ENCODE measurements around the gene OIT3.
"Not testable (repeated sequence)": the region's sequence is repeated elsewhere in the genome, so short reads cannot be mapped to it uniquely, and the experiment has no call there.

Gene OIT3

DNA sequence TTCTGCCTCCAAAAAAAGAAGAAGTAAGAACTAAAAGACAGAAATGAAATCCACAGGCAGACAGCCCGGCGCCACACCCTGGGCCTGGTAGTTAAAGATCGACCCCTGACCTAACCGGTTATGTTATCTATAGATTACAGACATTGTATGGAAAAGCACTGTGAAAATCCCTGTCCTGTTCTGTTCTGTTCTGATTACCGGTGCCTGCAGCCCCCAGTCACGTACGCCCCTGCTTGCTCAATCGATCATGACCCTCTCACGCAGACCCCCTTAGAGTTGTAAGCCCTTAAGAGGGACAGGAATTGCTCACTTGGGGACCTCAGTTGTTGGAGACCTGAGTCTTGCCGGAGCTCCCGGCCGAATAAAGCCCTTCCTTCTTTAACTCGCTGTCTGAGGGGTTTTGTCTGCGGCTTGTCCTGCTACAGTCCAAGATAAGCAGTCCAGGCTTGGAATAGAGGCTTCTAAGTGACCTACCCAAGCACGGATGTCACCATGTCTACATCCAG lies 10.5 kb downstream of the OIT3 start:
- DNase-seq (ENCODE audit: low read depth), result not testable (repeated sequence)

DNA sequence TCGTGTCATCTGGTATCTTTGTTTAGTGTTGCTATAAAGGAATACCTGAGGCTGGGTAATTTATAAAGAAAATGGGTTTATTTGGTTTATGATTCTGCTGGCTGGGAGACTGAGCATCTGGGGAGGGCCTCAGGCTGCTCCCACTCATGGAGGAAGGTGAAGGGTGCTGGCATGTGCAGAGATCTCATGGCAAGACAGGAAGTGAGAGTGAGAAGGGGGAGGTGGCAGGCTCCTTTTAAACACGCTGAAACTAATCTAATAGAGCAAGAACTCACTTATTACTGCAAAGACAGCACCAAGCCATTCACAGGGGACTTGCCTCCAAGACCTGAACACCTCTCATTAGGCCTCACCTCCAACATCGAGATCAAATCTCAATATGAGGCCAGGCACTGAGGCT lies 11.3 kb downstream of the OIT3 start:
- no peak for DNase-seq (ENCODE audit: low read depth)

DNA sequence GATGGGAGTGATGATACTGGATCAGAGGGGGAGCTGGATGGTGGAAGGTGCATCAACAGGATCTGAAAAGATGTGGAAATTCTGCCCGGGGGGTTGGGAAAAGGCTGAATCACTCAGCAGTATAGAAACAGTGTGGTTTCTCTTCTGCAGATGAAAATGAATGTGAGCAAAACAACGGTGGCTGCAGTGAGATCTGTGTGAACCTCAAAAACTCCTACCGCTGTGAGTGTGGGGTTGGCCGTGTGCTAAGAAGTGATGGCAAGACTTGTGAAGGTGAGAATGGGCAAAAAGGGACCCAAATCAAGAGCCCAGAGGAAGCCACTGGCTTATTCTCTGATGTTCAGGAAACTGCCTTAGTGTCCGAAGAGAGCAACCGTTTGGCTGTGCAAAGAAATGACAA lies 12.9 kb downstream of the OIT3 start:
- DNase-seq (ENCODE audit: low read depth), result no peak

DNA sequence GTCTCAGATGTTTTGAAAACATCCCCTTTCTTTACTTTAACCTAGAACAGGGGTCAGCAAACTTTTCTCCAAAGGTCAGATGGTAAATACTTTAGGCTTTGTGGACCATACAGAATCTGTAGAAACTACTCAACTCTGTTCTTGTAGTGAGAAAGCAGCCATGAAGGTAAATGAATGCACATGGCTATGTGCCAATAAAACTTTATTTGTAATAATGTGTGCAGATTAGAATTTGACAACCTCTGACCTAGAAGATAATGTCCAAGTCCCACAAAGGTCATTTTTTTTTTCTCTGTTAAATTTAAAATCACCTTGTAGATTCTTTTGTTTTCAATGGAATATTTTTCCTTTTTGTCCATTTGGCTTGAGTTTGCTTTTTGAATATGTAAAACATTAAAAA lies 17.2 kb downstream of the OIT3 start:
- no peak for DNase-seq (ENCODE audit: low read depth)

DNA sequence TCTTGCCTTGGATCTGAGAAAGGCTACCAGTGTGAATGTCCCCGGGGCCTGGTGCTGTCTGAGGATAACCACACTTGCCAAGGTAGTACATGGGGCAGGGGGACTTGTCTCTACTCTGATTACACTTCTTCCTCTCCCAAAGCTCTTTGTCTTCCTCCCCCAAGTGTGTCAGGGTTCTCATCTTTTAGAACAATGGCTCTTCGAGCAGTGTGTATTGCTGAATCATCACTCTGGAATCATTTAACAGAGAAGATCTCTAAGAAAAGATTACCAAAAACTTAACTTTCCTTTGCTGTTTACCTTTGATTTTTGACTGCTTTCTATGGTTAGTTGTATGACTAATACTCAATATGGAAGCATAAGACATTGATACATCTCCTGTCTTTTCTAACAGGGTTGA lies 18.2 kb downstream of the OIT3 start:
- no peak for DNase-seq (ENCODE audit: low read depth)

DNA sequence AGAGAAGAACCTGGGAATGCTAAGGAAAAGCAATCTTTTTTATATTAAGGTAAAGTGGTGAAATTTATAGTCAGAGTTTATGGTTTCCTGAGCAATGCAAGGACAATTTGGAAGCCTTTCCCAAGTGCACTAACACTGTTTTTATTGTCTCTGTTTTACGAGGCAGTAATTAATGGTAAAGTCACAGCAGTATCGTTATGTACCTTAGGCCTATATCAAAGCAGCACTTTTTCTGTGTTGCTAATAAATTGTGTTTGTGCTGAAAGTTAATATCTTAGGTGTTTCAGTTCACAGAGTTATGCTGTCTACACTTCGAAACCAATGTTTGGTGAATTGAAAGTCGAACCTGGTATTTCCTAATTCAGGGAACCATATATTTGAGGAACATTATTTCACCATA lies 19.2 kb downstream of the OIT3 start:
- no peak for DNase-seq (ENCODE audit: low read depth)

DNA sequence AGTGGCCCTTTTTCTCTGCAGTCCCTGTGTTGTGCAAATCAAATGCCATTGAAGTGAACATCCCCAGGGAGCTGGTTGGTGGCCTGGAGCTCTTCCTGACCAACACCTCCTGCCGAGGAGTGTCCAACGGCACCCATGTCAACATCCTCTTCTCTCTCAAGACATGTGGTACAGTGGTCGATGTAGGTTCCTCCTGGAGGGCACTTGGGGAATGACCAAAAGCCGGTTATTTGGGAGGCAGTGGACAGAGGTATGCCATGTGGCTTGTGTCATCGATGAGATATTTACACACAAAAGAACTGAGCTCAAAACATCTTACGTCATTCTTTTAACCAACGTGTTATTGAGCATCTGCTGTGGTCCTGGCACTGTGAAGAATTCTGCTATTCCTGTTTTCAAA lies 19.7 kb downstream of the OIT3 start:
- DNase-seq (ENCODE audit: low read depth), result no peak

DNA sequence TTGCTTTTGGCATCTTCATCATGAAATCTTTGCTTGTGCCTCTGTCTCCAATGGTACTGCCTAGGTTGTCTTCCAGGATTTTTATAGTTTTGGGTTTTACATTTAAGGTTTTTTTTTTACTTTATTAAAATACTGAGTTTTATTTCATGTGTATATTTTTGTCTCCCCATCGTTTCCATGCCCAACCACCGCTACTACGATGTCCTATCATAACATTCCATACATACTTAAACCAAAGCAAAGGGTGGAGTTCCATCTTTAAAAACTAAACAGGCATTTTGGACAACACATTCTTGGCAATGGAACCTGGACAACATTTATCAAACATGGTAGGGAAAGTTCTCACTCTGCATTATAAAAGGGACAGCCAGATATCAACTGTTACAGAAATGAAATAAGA lies 23.7 kb downstream of the OIT3 start:
- DNase-seq (ENCODE audit: low read depth), result not testable (repeated sequence)

DNA sequence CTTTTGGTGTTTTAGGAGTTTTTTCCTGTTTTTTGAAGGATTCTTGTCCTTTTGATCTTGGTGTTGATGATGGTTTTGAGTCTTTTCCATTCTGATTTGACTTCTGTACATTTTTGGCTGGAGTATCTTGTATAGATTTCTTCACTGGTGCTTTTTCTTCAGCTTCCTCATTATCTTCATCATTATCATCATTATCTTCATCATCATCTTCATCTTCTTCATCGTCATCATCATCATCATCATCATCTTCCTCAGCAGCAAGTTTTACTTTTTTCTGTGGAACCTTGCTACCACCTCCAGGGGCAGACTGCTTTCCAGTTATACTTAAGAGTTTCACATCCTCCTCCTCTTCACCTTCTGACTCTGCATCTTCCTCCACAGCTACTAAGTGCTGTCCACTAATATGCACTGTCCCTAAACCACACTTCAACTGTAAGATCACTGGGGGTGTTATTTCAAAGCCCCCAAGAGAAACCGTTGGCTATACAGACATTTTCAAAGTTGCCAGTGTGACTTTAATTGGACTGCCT lies 24.3 kb downstream of the OIT3 start:
- not testable (repeated sequence) for DNase-seq (ENCODE audit: low read depth)

DNA sequence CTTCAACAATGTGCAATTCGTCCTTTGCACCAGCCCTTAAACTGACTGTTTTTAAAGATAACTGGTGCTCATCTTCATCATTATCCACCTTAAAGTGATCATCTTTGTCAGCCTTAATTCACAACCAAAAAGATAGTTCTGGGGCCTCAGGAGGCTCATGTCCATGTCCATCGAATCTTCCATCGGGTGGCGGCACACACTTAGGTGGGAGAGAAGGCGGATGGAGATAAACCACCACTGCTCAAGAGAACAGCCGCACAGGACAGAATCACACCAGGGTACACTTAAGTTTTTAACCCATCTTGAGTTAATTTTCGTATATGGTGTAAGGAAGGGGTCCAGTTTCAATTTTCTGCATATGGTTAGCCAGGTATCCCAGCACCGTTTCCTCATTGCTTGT lies 24.8 kb downstream of the OIT3 start:
- no peak for DNase-seq (ENCODE audit: low read depth)

DNA sequence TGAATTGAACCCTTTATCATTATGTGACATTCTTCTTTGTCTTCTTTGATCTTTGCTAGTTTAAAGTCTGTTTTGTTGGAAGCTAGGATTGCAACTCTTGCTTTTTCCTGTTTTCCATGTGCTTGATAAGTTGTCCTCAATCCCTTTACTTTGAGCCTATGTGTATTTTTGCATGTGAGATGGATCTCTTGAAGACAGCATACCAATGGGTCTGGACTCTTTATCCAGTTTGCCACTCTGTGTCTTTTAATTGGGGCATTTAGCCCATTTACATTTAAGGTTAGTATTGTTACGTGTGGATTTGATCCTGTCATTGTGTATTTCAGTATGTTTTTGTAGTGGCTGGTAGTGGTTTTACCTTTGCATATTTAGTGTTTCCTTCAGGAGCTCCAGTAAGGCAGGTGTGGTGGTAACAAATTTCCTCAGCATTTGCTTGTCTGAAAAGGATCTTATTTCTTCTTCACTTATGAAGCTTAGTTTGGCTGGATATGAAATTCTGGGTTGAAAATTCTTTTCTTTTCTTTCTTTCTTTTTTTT lies 27.7 kb downstream of the OIT3 start:
- not testable (repeated sequence) for DNase-seq (ENCODE audit: low read depth)

DNA sequence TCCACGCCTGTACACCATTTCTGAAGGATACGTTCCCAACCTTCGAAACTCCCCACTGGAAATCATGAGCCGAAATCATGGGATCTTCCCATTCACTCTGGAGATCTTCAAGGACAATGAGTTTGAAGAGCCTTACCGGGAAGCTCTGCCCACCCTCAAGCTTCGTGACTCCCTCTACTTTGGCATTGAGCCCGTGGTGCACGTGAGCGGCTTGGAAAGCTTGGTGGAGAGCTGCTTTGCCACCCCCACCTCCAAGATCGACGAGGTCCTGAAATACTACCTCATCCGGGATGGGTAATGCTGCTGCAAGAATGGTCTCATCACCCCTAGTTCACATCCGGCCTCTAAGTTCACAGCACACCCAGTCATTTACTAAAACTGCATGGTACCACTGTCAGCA lies 30.8 kb downstream of the OIT3 start:
- no peak for DNase-seq (ENCODE audit: low read depth)

DNA sequence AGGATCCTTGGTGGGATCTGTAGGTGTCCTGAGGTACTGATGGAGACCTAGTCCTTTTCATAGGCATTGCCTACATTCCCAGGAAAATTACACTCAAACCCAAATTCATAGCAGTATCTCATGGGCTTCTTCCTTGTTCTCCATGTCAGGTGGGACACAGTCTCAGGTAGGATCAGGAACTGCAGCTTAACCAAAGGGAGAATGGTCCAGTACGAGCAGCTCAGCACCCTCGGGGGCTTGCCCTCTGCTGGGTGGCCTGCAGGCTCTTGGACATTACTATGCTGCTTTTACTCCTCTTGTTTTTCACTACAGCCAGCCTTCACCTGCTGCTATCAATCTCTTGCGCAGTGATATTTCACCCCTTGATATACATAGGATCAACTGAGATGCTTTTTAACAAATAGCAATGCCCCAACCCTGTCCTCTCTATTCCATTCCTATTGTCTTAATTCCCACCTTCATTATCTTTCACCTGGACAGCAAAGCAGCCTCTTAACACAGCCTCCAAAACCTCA lies 32.5 kb downstream of the OIT3 start:
- no peak for DNase-seq (ENCODE audit: low read depth)

DNA sequence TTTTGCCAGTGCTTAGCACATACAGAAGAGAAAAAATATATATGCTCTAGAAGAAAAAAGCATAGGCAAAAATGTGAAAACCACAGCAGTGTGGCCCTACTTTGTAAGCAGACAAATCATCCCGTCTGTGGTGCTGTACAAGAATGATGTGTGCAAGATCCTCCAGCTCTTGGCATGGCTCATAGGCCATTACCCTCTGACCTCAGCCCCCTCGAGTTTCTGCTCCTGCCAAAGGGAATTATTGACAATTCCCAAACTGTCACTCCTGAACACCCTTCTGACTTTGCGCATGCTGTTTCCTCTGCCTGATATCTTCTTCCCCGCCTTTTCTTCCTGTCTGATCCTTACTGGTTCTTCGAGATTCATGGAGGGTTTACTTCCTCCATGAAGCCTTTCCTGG lies 33.9 kb downstream of the OIT3 start:
- DNase-seq (ENCODE audit: low read depth), result no peak

DNA sequence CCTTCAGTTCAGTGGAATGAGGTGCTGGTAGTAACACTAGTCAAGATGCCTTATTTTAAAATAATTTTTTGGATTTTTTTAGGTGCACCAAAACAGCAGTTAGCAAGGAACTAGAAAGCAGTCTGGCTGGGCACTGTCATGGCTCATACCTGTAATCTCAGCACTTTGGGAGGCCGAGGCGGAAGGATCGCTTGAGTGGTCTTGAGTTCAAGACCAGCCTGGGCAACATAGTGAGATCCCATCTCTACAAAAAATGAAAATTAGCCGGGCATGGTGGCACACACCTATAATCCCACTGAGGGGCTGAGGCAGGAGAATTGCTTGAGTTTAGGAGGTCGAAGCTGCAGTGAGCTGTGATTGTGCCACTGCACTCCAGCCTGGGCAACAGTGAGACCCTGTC lies 35.3 kb downstream of the OIT3 start:
- DNase-seq (ENCODE audit: low read depth), result no peak

DNA sequence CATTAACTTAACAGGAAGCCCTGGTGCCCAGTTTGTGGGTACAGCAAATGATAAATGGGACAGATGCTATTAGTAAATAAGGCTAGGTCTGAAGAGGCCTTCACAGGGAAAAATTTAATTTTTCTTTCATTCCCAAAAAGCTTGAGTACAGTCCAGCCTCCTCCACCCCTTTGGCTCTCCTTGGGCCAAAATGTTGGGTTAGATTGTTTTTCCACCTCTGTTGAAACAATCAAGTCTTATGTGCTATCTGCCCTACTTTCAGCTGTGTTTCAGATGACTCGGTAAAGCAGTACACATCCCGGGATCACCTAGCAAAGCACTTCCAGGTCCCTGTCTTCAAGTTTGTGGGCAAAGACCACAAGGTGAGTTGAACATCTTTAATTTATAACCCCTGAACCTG lies 36.7 kb downstream of the OIT3 start:
- DNase-seq (ENCODE audit: low read depth), result no peak

DNA sequence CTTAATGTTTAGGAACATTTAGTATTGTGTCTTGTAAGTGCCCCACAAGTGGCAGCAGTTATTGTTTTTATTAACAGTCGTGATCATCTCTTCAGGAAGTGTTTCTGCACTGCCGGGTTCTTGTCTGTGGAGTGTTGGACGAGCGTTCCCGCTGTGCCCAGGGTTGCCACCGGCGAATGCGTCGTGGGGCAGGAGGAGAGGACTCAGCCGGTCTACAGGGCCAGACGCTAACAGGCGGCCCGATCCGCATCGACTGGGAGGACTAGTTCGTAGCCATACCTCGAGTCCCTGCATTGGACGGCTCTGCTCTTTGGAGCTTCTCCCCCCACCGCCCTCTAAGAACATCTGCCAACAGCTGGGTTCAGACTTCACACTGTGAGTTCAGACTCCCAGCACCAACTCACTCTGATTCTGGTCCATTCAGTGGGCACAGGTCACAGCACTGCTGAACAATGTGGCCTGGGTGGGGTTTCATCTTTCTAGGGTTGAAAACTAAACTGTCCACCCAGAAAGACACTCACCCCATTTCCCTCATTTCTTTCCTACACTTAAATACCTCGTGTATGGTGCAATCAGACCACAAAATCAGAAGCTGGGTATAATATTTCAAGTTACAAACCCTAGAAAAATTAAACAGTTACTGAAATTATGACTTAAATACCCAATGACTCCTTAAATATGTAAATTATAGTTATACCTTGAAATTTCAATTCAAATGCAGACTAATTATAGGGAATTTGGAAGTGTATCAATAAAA lies 38.9 kb downstream of the OIT3 start:
- no peak for DNase-seq (ENCODE audit: low read depth)

DNA sequence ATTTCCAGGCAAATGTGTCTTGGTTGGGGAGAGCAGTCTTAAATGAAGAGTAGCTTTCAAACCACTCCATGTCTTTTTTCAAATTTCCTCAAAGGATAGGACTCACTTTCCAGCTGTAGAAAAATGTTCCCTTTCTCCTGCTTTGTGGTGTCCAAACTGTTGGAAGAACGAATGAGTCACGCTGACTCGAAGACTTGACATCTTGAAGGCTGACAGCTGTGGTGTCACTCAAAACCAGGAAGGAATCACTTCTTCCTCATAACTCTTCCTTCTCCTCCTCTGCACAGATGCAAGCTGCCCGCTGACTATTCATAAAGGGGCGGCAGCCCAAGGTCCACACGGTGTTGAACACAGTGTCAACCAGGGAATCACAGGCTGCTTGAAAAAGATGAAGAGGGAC lies 41.8 kb downstream of the OIT3 start:
- DNase-seq (ENCODE audit: low read depth), result no peak

DNA sequence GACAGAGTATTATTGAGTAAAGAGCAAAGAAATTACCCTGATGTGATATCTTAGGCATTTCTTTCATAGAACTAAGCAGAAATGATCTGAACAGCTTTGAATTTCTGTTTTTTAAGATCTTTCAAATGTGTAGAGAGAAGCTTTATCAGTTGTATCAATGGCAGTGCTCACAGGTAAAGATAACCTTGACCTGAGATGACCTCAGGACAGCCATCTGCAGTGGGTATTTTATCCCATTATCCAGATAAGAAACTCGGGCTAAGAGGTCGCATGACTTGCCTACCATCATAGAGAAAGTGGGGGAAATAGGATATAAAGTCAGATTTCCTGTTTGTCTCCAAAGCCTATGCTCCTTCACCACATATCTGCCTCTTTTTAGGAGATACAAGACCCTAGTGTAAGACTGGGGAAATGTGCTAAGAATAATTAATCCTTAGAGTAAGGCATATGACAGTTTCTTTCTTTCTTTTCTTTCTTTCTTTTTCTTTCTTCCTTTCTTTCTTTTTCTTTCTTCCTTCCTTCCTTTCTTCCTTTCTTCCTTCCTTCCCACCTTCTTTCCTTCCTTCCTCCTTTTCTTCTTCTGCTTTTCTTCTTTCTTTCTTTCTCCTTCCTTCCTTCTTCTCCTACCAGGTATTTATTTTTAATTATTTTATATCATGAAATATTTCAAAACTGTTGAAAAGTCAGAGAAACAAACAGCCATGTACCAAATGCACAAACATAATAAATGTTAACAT lies 50.1 kb downstream of the OIT3 start:
- no peak for DNase-seq (ENCODE audit: low read depth)

DNA sequence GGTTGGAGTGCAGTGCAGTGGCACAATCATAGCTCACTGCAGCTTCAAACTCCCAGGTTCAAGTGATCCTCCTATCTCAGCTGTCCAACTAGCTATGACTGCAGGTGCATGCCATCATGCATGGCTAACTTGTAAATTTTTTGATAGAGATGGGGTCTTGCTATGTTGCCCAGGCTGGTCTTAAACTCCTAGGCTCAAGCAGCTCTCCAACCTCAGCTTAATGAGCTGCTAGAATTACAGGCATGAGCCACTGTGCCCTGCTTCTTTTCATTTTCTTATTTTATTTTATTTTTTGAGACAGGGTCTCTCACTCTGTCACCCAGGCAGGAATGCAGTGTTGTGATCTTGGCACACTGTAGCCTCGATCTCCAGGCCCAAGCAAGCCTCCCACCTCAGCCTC lies 53.4 kb downstream of the OIT3 start:
- no peak for DNase-seq (ENCODE audit: low read depth)

DNA sequence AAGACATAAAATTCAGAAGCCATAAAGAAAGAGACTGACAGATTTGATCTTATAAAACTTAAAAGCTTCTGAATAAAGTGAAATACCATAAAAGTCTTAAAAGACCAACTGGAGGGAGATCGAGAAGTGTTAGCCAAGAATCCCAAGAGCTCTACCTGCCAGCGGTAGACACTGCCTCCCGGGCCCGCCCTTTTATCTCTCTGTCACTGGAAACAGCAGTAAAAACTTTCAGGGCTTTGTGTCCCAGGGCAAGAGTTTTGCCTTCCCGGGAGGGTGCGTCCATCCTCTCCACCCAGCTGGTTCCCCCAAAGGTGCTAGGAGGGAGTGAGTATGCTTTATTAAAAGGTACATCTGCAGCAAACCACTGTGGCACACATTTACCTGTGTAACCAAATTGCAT lies 55.2 kb downstream of the OIT3 start:
- no peak for DNase-seq (ENCODE audit: low read depth)

DNA sequence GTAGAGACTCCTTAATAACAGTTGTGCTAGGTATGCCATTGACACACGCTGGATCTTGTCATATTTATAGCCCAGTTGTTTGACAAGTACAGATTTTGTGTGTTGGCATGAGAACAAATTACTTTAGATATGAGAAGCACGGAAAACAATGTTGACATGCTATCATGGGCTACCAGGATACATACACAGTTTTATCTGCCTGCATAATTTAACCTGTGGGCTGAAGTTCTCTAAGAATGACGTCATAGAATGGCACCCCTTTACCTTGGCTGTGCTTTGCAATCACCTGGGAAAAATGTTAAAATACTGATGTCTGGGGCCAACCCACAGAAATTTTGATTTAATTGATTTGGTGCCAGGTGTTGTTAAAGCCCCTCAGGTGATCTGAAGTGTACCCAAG lies 58.2 kb downstream of the OIT3 start:
- DNase-seq (ENCODE audit: low read depth), result no peak

DNA sequence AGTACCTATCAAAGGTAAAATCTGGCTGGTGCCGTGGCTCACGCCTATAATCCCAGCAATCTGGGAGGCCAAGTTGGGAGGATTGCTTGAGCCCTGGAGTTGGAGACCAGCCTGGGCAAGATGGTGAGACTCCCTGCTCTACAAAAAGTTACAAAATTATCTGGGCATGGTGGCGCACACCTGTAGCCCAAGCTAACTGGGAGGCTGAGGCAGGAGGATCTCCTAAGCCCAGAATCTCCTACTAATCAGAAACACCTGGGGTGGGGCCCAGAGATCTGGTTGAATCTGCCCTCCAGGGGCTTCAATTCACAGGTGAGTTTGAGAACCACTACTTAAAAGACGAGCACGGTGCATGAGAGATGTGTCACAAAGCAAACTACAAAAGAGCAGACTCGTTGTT lies 58.6 kb downstream of the OIT3 start:
- DNase-seq (ENCODE audit: low read depth), result no peak

Data from stimulated activated CD4-positive, alpha-beta T cell treated with anti-CD3 and anti-CD28 coated beads, Interleukin-2, amount 100 ng/mL, for 4 hours (primary cell).